Neural cell (in vitro differentiated cells): ENCODE results near the gene RXRB. TPM values are rescaled to one million over a fixed set of nuclear protein-coding genes. Genes with fewer than 3 reads are reported as not detected.

ENCODE experiments used
- H2AFZ ChIP-seq: fragments of 200-600, 300-800 bp; sonication (generic), shearing (Covaris generic); 2 replicates; pipeline ENCODE4 v1.6.0; 2014; ENCODE audit warnings: low read depth, mild to moderate bottlenecking, antibody characterized with exemption, low read length, moderate library complexity
- H3F3A ChIP-seq: fragments of 200-600 bp; shearing (Covaris generic); 2 replicates; pipeline ENCODE4 v1.6.1; 2016; ENCODE audit warnings: mild to moderate bottlenecking, moderate library complexity, mixed read lengths, antibody characterized with exemption, low read length; ENCODE audit not compliant: insufficient read depth, poor library complexity, severe bottlenecking
- H3K27ac ChIP-seq: fragments of 200-600, 300-800 bp; sonication (generic), shearing (Covaris generic); 2 replicates; pipeline ENCODE4 v1.5.1; 2014; ENCODE audit warnings: mild to moderate bottlenecking, low read length, moderate library complexity
- H3K27me3 ChIP-seq: fragments of 300-800, 200-600 bp; sonication (generic), shearing (Covaris generic); 2 replicates; pipeline ENCODE4 v1.6.0; 2014; ENCODE audit warnings: mild to moderate bottlenecking, low read depth, low read length, moderate library complexity; ENCODE audit not compliant: insufficient read depth
- H3K36me3 ChIP-seq: fragments of 300-800, 200-600 bp; sonication (generic), shearing (Covaris generic); 2 replicates; pipeline ENCODE4 v1.5.1; 2014; ENCODE audit warnings: mild to moderate bottlenecking, antibody characterized with exemption, low read length, moderate library complexity; ENCODE audit not compliant: insufficient read depth
- H3K4me2 ChIP-seq: fragments of 300-800, 200-600 bp; sonication (generic), shearing (Covaris generic); 2 replicates; pipeline ENCODE4 v1.6.0; 2014; ENCODE audit warnings: mild to moderate bottlenecking, low read length
- H3K4me3 ChIP-seq: fragments of 300-800, 200-600 bp; sonication (generic), shearing (Covaris generic); 2 replicates; pipeline ENCODE4 v1.5.1; 2014; ENCODE audit warnings: mild to moderate bottlenecking, low read length, moderate library complexity
- H3K79me2 ChIP-seq: fragments of 200-600 bp; shearing (Covaris generic); replicated peaks from 2 replicates; pipeline ENCODE4 v1.6.0; 2014; ENCODE audit warnings: mild to moderate bottlenecking, low read length, moderate library complexity; ENCODE audit not compliant: insufficient read depth
- H3K9ac ChIP-seq: fragments of 300-800, 200-600 bp; sonication (generic), shearing (Covaris generic); 2 replicates; pipeline ENCODE4 v1.6.1; 2016; ENCODE audit warnings: mild to moderate bottlenecking, low read length, mixed read lengths
- H3K9me2 ChIP-seq: fragments of 200-600 bp; shearing (Covaris generic); 2 replicates; pipeline ENCODE4 v1.6.1; 2016; ENCODE audit warnings: mild to moderate bottlenecking, low read length, mixed read lengths; ENCODE audit not compliant: insufficient read depth
- H3K9me3 ChIP-seq: fragments of 200-600, 300-800 bp; sonication (generic), shearing (Covaris generic); 2 replicates; pipeline ENCODE4 v1.6.1; 2016; ENCODE audit warnings: mild to moderate bottlenecking, mixed run types, low read length, moderate library complexity, mixed read lengths
- H4K20me1 ChIP-seq: fragments of 200-600 bp; shearing (Covaris generic); 2 replicates; pipeline ENCODE4 v1.6.1; 2016; ENCODE audit warnings: mild to moderate bottlenecking, mixed run types; ENCODE audit not compliant: insufficient read depth
- CTCF ChIP-seq: fragments of 450-650 bp; IDR thresholded peaks from 2 replicates; pipeline ENCODE4 v1.5.1; 2014; ENCODE audit warnings: antibody characterized with exemption, mild to moderate bottlenecking, moderate library complexity; ENCODE audit not compliant: poor library complexity, severe bottlenecking
- EP300 ChIP-seq: fragments of 450-650 bp; conservative IDR thresholded peaks from 2 replicates; pipeline ENCODE4 v1.6.1; 2014; ENCODE audit warnings: antibody characterized with exemption, mild to moderate bottlenecking, moderate library complexity; ENCODE audit not compliant: poor library complexity, severe bottlenecking
- EZH2 ChIP-seq: fragments of 200-600, 300-800 bp; shearing (Covaris generic), sonication (generic); IDR thresholded peaks from 2 replicates; pipeline ENCODE4 v1.6.1; 2014; ENCODE audit warnings: antibody characterized with exemption, low read length, borderline replicate concordance, mild to moderate bottlenecking; ENCODE audit not compliant: insufficient read depth, poor library complexity, severe bottlenecking
- MXI1 ChIP-seq: fragments of 450-650 bp; conservative IDR thresholded peaks from 2 replicates; pipeline ENCODE4 v1.6.1; 2014; ENCODE audit warnings: antibody characterized with exemption, mild to moderate bottlenecking; ENCODE audit not compliant: poor library complexity, severe bottlenecking
- POLR2AphosphoS5 ChIP-seq: IDR thresholded peaks from 2 replicates; pipeline ENCODE4 v1.6.1; 2012
- RAD21 ChIP-seq: fragments of 450-650 bp; conservative IDR thresholded peaks from 2 replicates; pipeline ENCODE4 v1.6.1; 2014; ENCODE audit warnings: antibody characterized with exemption, mild to moderate bottlenecking, moderate library complexity
- REST ChIP-seq: IDR thresholded peaks from 2 replicates; pipeline ENCODE4 v1.6.1; 2012; ENCODE audit warnings: borderline replicate concordance
- SMC3 ChIP-seq: fragments of 450-650 bp; conservative IDR thresholded peaks from 2 replicates; pipeline ENCODE4 v1.6.1; 2014; ENCODE audit warnings: antibody characterized with exemption, mild to moderate bottlenecking, moderate library complexity; ENCODE audit not compliant: poor library complexity
- TAF1 ChIP-seq: IDR thresholded peaks from 2 replicates; pipeline ENCODE4 v1.6.1; 2012; ENCODE audit warnings: low read depth
- polyA plus RNA-seq: library from polyadenylated mRNA; depleted of rRNA; stranded (reverse); fragments of >200 nt; gene quantifications from 2 replicates; pipeline ENCODE4 v1.2.3, GENCODE V29; 2014

The RXRB gene
- polyA plus RNA-seq, 1 donor from 2014 or later, result 60.7 TPM

DNA sequence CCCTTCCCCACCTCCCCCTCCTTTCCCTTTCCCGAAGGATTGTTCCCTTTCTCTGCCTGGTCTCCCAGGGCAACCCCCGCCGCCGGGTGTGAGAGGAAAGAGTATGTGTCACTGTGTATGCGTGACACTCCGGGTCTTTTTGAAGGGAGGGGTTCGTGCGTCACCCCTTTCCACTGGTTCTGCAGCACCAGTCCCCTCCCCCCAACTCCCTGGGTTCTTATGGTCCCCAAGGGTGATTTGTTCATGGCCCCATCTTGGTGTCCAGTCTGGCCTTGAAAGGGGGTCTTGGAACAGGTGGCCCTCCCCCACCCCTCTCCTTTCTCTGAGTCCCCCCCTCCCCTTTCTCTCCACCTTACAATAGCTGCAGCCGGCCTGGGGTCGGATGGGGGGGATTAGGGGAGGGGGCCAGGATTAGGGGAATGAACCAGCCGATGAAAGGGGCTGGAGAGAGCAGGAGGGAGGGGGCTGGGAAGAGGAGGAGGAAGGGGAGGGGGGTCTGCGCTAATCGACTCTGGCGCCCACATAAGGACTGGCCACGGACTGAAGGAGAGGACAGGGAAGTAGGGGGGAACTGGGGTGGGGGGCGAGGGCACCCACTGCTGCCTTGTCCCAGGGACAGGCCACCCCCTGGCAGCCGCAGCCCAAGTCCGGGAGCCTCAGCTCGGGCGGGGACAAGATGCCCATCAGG lies 6.5 kb upstream of the RXRB start:
- Histone ChIP-seq H3K36me3 (peaks cover 12% of the 10 kb centered on the region), H3K27ac (peak overlapping the region; percentile 96), H3K4me3 (peak overlapping the region; percentile 94), H3K27me3 (no peaks in the 10 kb centered on the region), H4K20me1 (no peaks in the 10 kb centered on the region), H3K9me2 (no peaks in the 10 kb centered on the region), H3K9me3 (no peaks in the 10 kb centered on the region), H3F3A (no peaks in the 10 kb centered on the region), H3K4me2 (peak overlapping the region; percentile 98), H3K79me2 (peaks cover 34% of the 10 kb centered on the region), H2AFZ (no peak overlapping the region), H3K9ac (peak overlapping the region; percentile 99)
- TF ChIP-seq TAF1 (no peak), EZH2 (no peak), SMC3 (no peak), POLR2AphosphoS5 (no peak), EP300 (no peak), MXI1 (no peak), RAD21 (no peak), CTCF (no peak), REST (no peak)

GRCh38 chr6:33206027-33206863 lies 5.8 kb upstream of the RXRB start:
- Histone ChIP-seq H3K9me3 (no peaks in the 10 kb centered on the region), H3K9me2 (no peaks in the 10 kb centered on the region), H3K9ac (peak overlapping the region; percentile 99), H3K36me3 (peaks cover 12% of the 10 kb centered on the region), H3F3A (no peaks in the 10 kb centered on the region), H3K79me2 (peaks cover 41% of the 10 kb centered on the region), H3K4me3 (peak overlapping the region; percentile 94), H2AFZ (no peak overlapping the region), H3K27me3 (no peaks in the 10 kb centered on the region), H3K4me2 (no peak overlapping the region), H4K20me1 (no peaks in the 10 kb centered on the region), H3K27ac (peak overlapping the region; percentile 96)
- TF ChIP-seq MXI1, result no peak
- TF ChIP-seq SMC3, result no peak
- TF ChIP-seq REST, result peak; percentile 15
